Measurements from ENCODE around the gene FCGR3A. TPM values are rescaled to one million over a fixed set of nuclear protein-coding genes. Genes with fewer than 3 reads are reported as not detected.
"Not testable (repeated sequence)": the region's sequence is repeated elsewhere in the genome, so short reads cannot be mapped to it uniquely, and the experiment has no call there.

FCGR3A gene
- total RNA-seq, 1 donor = not detected

DNA sequence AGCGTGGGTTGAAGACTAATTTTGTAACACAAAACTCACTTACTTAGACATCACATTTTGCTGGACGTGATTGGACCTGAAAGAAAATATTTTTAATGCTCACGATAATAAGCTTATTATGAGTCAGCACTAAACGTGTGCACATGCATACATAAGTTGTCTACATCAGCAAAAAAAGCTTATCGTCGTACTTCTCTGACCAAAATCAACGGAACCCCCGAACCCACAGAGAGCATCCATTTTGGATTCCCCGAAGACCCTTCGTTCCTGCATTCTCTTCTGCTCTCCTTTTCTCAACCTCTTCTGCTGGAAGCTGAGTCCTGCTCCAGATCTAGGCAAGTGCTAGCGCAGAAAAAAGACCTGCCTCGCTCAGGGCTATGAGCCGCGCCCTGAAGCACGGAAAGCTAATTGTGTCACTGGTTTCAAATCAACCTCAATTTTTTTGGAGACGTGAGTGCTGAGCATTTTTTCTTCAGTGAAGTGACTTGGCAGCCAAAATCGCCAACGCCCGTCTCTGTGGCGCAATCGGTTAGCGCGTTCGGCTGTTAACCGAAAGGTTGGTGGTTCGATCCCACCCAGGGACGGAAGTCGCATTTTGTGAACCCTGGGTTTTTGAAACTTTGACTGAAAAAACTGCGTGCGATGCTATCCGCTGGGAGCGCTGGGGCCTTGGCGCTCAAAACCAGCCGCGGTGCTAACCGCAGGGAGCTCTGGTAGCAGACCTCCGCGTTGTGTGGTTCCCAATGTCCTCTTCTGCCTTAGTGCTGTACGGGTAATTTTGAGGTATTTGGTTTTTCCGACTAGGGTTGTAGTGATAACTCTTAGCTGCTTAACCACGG is 9.7 kb downstream of the FCGR3A start:
- peak overlapping the region; percentile 73 for H3K4me3 ChIP-seq (ENCODE audit: low read depth, low read length)
- DNase-seq (ENCODE audit: low read depth) = peak; percentile 88

DNA sequence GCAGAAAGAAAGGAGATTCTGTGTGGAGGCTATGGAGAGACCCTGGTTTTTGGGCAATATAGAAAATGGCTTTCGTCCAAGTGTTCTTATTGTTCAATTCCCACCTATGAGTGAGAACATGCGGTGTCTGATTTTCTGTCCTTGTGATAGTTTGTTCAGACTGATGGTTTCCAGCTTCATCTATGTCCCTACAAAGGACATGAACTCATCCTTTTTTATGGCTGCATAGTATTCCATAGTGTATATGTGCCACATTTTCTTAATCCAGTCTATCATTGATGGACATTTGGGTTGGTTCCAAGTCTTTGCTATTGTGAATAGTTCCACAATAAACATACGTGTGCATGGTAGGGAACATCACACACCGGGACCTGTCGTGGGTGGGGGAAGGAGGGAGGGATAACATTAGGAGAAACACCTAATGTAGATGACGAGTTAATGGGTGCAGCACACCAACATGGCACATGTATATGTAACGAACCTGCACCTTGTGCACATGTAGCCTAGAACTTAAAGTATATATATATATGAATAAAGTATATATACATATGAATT is 10.6 kb downstream of the FCGR3A start:
- not testable (repeated sequence) for DNase-seq (ENCODE audit: low read depth); H3K4me3 ChIP-seq (ENCODE audit: low read depth, low read length)

DNA sequence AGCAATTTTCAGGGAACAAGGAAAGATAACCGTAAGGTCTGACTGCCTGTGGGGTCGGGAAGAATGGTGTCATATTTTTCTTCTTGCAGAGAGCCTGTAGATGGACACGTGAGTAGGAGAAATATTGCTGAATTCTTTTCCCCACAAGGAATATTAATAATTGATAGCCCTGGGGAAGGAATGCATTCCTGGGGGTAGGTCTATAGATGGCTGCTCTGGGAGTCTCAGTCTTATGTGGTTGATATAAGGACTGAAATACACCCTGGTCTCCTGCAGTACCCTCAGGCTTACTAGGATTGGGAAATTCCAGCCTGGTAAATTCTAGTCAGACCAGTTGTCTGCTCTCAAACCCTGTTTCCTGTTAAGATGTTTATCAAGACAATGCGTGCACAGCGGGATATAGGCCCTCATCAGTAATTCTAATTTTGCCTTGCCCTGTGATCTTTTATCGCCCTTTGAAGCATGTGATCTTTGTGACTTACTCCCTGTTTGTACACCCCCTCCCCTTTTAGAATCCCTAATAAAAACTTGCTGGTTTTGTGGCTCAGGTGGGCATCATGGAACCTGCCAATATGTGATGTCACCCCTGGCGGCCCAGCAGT is 12.4 kb downstream of the FCGR3A start:
- not testable (repeated sequence) for H3K4me3 ChIP-seq (ENCODE audit: low read depth, low read length); DNase-seq (ENCODE audit: low read depth)

DNA sequence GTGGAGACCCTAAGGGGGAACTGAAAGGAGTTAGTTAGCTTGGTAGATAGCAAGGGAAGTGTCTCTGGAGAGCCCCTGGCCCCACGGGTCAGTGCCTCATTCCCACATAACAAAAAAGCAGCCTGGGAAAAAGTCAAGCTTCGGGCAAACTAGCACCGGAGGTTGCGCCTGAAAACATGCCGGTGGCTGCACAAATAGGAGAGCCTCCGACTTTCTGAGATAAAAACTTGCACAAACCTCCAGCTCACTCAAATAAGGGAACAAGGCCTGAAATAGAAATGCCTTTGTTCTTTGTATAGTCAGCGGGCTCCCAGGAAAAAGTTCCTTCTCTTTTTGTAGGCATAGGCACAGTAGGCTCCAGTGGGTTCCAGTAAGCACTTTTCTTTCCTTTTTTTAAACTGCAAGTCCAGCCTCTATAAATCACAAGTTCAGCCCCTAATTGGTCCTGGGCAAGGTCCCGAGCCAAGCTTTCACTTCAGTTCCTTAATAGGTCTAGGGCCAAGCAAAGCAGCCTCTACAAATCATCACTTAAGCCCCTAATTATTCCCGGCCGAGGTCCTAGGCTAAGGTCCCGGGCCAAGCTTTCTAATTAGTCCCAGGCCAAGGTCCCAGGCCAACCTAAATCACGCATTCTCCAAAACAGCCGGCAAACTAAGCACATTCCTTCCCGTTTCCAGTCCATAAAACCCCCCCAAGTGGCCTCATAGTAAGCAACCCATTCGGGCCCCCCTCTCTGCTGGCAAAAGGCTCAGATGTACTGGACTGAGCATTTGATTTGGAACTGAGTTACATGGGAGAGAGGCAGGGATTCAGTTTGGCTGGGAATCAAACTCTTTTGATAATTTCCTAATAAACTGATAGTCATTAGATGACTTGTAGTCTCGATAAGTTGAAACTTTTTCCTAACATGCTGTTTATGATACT is 16.7 kb downstream of the FCGR3A start:
- H3K4me3 ChIP-seq (ENCODE audit: low read depth, low read length) = peak overlapping the region; percentile 6
- DNase-seq (ENCODE audit: low read depth) = peak; percentile 43

DNA sequence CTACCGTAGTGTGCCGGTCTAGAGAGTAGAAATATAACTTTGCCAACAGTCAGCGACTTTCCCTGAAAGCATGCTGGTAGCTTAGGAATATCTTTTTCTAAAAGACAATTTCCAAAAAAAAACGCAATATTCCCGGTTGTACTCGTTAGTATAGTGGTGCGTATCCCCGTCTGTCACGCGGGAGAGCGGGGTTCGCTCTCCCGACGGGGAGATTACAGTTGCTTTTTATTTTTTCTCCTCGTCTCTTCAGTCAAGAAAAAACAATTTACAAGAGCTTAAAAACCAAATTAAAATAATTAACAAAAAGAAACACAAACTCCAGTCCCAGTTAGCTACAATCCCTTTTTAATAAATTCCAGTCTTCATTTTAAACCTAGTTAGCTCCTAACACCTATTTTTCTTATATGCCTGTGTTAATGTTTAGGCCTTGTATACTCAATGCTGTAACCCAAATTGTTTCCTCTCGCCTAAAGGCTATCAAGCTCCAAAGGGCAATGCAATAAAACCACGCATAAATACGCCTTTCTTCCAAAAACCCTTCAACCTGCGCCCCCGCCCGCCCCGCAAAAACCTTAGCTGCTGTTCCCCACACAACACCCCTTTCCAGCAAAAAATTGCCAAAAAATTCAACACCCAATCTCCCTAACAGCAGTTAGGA is 17.5 kb downstream of the FCGR3A start:
- no peak overlapping the region for H3K4me3 ChIP-seq (ENCODE audit: low read depth, low read length)
- TF ChIP-seq, protein P1, sequence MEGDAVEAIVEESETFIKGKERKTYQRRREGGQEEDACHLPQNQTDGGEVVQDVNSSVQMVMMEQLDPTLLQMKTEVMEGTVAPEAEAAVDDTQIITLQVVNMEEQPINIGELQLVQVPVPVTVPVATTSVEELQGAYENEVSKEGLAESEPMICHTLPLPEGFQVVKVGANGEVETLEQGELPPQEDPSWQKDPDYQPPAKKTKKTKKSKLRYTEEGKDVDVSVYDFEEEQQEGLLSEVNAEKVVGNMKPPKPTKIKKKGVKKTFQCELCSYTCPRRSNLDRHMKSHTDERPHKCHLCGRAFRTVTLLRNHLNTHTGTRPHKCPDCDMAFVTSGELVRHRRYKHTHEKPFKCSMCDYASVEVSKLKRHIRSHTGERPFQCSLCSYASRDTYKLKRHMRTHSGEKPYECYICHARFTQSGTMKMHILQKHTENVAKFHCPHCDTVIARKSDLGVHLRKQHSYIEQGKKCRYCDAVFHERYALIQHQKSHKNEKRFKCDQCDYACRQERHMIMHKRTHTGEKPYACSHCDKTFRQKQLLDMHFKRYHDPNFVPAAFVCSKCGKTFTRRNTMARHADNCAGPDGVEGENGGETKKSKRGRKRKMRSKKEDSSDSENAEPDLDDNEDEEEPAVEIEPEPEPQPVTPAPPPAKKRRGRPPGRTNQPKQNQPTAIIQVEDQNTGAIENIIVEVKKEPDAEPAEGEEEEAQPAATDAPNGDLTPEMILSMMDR (IDR thresholded peaks at IDR 0.05; ENCODE audit: insufficient read depth, low read length) = no peak
- DNase-seq (ENCODE audit: low read depth) = no peak

DNA sequence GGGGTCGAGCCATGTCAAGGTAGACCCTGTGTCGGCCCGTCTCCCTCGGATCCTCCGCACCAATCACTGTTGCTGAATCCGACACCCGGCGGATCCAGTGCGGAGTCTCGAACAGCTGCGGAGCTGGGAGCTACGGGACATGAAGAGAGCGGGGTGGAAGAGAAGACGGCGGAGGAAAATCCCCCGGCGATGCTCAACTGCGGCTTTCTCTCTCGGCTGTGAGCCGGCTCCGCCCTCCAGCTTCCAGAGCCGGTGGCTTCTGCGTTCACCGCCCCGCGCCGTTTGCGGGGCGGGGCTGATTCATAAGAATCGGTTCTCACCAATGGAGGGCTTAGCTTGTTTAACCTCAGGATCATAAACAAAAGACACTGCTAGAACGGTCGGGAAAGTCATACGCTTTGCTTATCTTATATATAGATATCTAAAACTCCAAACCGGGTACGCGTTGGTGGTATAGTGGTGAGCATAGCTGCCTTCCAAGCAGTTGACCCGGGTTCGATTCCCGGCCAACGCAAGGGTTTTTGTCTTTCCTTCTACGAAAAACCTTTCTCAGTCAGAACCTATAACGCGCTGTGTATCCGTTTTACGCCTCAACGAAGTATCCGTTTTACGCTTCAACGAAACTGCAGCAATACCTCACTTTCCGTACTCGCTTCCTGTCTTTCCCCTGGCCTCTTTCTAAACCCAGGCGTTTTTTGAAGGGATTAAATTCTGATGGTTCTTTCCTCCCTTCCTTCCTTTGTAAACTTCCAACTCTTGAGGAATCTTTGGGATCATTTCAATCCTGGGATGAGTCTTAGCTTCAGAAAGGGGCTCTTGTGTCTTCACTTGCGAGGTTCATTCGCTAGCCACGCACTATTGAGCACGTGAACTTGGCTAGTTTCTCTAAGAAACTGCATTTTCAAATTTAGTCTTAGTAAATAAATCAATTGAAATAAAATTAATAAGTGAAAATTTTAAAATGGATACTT is 18.7 kb downstream of the FCGR3A start:
- peak overlapping the region; percentile 69 for H3K4me3 ChIP-seq (ENCODE audit: low read depth, low read length)
- DNase-seq (ENCODE audit: low read depth) = peak; percentile 96

DNA sequence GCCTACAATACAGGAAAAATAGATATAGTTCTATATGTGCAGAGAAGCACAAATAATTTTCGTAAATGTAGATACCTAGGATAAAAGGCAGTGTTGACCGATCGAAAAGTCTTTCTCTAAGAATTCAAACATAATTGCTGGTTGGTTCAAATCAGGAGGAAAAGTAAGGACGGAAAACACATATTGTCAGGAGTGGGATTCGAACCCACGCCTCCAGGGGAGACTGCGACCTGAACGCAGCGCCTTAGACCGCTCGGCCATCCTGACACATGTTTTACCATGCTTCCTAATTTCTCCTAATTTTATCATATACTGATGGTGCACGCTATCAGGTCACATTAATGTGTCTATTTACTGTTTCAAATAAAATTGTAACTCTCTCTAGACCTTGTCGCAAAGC is 19.5 kb downstream of the FCGR3A start:
- DNase-seq (ENCODE audit: low read depth) = peak; percentile 85

DNA sequence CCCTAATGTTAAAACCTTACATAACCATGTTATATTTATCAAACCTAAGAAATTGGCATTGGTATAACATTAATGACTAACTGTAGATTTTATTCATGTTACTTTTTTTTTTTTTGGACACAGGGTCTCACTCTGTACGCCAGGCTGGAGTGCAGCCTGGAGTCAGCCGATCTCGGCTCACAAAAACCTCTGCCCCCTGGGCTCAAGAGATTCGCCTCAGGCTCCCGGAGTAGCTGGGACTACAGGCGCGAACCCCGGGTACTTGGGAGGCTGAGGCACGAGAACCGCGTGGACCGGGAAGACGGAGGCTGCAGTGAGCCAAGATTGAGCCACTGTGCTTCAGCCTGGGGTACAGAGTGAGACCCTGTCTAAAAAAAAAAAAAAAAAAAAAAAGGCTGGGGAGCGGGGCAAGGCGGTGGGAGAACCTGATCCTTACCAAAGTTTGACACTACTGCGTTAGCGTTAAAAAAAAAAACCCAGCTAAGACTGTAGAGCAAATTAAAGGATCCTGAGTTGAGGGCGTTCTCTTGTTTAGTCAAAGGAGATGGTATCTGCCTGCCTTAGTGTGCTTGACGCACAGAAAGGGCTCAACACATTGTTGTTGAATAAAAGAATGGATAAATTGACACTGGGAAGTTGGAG is 20.0 kb downstream of the FCGR3A start:
- H3K4me3 ChIP-seq (ENCODE audit: low read depth, low read length) = peak overlapping the region; percentile 29
- DNase-seq (ENCODE audit: low read depth) = not testable (repeated sequence)

More for the DNA sequence above, 19.5 kb downstream of the FCGR3A start:
- peak overlapping the region; percentile 69 for H3K4me3 ChIP-seq (ENCODE audit: low read depth, low read length)

DNA sequence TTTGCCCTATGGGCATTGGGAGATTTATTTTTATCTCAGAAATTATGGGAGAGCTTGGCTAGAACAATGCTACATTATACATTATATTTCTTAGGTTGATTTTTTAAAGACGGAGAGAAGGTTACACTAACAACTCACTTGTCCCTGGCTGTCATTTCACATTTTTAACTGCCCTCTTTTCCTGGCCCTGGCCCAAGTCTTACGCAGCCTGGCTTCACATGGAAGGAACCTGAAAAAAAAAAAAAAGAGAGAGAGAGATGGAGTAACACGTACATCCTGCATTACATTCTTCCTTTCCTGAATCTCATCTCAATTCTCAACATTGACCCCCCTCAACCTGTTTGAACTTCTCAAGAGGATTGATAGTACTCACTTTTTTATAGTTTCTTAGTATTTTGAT is 21.1 kb downstream of the FCGR3A start:
- DNase-seq (ENCODE audit: low read depth) = not testable (repeated sequence)

DNA sequence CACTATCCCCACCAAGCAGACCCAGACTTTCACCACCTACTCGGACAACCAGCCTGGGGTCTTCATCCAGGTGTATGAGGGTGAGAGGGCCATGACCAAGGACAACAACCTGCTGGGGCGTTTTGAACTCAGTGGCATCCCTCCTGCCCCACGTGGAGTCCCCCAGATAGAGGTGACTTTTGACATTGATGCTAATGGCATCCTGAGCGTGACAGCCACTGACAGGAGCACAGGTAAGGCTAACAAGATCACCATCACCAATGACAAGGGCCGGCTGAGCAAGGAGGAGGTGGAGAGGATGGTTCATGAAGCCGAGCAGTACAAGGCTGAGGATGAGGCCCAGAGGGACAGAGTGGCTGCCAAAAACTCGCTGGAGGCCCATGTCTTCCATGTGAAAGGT is 23.7 kb downstream of the FCGR3A start:
- not testable (repeated sequence) for H3K4me3 ChIP-seq (ENCODE audit: low read depth, low read length); DNase-seq (ENCODE audit: low read depth)

More for the DNA sequence above, 21.1 kb downstream of the FCGR3A start:
- H3K4me3 ChIP-seq (ENCODE audit: low read depth, low read length) = not testable (repeated sequence)

DNA sequence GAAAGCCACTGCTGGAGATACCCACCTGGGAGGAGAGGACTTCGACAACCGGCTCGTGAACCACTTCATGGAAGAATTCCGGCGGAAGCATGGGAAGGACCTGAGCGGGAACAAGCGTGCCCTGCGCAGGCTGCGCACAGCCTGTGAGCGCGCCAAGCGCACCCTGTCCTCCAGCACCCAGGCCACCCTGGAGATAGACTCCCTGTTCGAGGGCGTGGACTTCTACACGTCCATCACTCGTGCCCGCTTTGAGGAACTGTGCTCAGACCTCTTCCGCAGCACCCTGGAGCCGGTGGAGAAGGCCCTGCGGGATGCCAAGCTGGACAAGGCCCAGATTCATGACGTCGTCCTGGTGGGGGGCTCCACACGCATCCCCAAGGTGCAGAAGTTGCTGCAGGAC is 24.3 kb downstream of the FCGR3A start:
- DNase-seq (ENCODE audit: low read depth) = not testable (repeated sequence)

DNA sequence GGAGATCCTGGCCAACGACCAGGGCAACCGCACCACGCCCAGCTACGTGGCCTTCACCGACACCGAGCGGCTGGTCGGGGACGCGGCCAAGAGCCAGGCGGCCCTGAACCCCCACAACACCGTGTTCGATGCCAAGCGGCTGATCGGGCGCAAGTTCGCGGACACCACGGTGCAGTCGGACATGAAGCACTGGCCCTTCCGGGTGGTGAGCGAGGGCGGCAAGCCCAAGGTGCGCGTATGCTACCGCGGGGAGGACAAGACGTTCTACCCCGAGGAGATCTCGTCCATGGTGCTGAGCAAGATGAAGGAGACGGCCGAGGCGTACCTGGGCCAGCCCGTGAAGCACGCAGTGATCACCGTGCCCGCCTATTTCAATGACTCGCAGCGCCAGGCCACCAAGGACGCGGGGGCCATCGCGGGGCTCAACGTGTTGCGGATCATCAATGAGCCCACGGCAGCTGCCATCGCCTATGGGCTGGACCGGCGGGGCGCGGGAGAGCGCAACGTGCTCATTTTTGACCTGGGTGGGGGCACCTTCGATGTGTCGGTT is 24.8 kb downstream of the FCGR3A start:
- DNase-seq (ENCODE audit: low read depth) = not testable (repeated sequence)

More for the DNA sequence above, 24.3 kb downstream of the FCGR3A start:
- not testable (repeated sequence) for H3K4me3 ChIP-seq (ENCODE audit: low read depth, low read length)

DNA sequence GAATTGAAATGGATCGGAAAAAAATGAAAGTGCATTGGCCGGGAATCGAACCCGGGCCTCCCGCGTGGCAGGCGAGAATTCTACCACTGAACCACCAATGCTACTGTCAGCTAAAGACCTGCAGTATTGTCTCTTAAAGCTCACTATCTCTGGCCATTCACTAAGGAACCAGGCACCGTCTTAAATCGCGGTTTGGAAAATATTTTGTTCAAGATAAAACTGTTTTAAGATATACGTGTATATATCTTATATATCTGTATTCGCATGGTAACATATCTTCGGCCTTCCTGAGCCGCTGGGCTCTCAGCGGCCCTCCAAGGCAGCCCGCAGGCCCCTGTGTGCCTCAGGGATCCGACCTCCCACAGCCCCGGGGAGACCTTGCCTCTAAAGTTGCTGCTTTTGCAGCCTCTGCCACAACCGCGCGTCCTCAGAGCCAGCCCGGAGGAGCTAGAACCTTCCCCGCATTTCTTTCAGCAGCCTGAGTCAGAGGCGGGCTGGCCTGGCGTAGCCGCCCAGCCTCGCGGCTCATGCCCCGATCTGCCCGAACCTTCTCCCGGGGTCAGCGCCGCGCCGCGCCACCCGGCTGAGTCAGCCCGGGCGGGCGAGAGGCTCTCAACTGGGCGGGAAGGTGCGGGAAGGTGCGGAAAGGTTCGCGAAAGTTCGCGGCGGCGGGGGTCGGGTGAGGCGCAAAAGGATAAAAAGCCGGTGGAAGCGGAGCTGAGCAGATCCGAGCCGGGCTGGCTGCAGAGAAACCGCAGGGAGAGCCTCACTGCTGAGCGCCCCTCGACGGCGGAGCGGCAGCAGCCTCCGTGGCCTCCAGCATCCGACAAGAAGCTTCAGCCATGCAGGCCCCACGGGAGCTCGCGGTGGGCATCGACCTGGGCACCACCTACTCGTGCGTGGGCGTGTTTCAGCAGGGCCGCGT is 25.5 kb downstream of the FCGR3A start, which contains the start of gene HSPA6:
TSS of gene HSPA6 (plus strand) at position 724 of the 925 bp plus-strand sequence. CDS start at position 843, 119 bp downstream.
- DNase-seq (ENCODE audit: low read depth) = peak; percentile 88
- peak within 1 kb of the TSS; percentile 66 for H3K4me3 ChIP-seq (ENCODE audit: low read depth, low read length)

More for the DNA sequence above, 24.8 kb downstream of the FCGR3A start:
- H3K4me3 ChIP-seq (ENCODE audit: low read depth, low read length) = peak overlapping the region; percentile 50

Data from fibroblast of the aortic adventitia (primary cell).